ENCODE results near the gene DNMT3A.

GRCh38 chr2:25375371-25375988 lies 33.8 kb upstream of the DNMT3A start:
- TF ChIP-seq CTCF (IDR thresholded peaks at IDR 0.05) (no peak), POLR2A (IDR thresholded peaks at IDR 0.05) (no peak)

All from testis (tissue), 2 donors.